ENCODE measurements around the gene TAS1R2. TPM values are rescaled to one million over a fixed set of nuclear protein-coding genes. Genes with fewer than 3 reads are reported as not detected.

The TAS1R2 gene
- total RNA-seq, 1 experiment from 2014 or later: not detected

GRCh38 chr1:18879791-18880309 is 20.4 kb upstream of the TAS1R2 start:
- Histone ChIP-seq H4K8ac (replicated peaks; ENCODE audit: insufficient read length, low read depth, low read length) (no peak overlapping the region), H3T11ph (ENCODE audit: low read length) (no peak overlapping the region), H4K91ac (ENCODE audit: insufficient read length, low read depth, low read length) (no peak overlapping the region), H3K14ac (ENCODE audit: insufficient read depth, low read length) (no peak overlapping the region), H3K79me2 (ENCODE audit: insufficient read depth, low read length) (no peaks in the 10 kb centered on the region), H3K27ac (ENCODE audit: insufficient read length, low read depth, low read length) (no peak overlapping the region), H2AFZ (ENCODE audit: low read length) (no peak overlapping the region), H3K56ac (ENCODE audit: insufficient read length, low read depth, low read length) (no peak overlapping the region), H3K23ac (ENCODE audit: insufficient read length, low read depth, low read length) (no peak overlapping the region), H3K27me3 (ENCODE audit: insufficient read depth, low read length) (no peaks in the 10 kb centered on the region), H3K9me3 (ENCODE audit: control insufficient read depth, low read depth, low read length) (no peaks in the 10 kb centered on the region), H2AK5ac (ENCODE audit: insufficient read length, low read length) (no peak overlapping the region), H4K5ac (ENCODE audit: insufficient read length, low read depth, low read length) (no peak overlapping the region), H3K23me2 (ENCODE audit: insufficient read length, low read depth, low read length, poor library complexity, severe bottlenecking) (no peaks in the 10 kb centered on the region), H2BK20ac (ENCODE audit: low read depth, low read length, poor library complexity, severe bottlenecking) (no peak overlapping the region), H2BK5ac (ENCODE audit: insufficient read length, low read length) (no peak overlapping the region), H3K4ac (ENCODE audit: low read depth, low read length) (no peak overlapping the region), H3K79me1 (ENCODE audit: insufficient read depth, low read depth, low read length, poor library complexity, severe bottlenecking) (no peaks in the 10 kb centered on the region), H2BK120ac (ENCODE audit: low read depth, low read length, poor library complexity, severe bottlenecking) (no peak overlapping the region), H2BK15ac (ENCODE audit: low read depth, low read length) (no peak overlapping the region), H3K18ac (ENCODE audit: insufficient read length, low read depth, low read length) (no peak overlapping the region), H4K20me1 (ENCODE audit: control insufficient read depth, insufficient read depth, insufficient read length) (no peaks in the 10 kb centered on the region), H3K4me1 (ENCODE audit: insufficient read depth, low read length) (no peaks in the 10 kb centered on the region), H3K4me2 (ENCODE audit: insufficient read depth, insufficient read length, low read length) (no peak overlapping the region), H2BK12ac (ENCODE audit: insufficient read length, low read depth, low read length) (no peak overlapping the region), H3K9ac (ENCODE audit: extremely low read depth, insufficient read length, low read length) (no peak overlapping the region)
- Mint-ChIP-seq H3K4me1 (peaks cover 0 to 11% of the 10 kb centered on the region in 2 experiments; a peak in 2 of 4 replicates), H3K36me3 (ENCODE audit: insufficient read depth in 1 of 3, low read depth in 3 of 3) (peaks cover 3 to 13% (median 9%) of the 10 kb centered on the region in 3 experiments; a peak in 4 of 7 replicates), H3K27me3 (ENCODE audit: low read depth) (no peaks in the 10 kb centered on the region), H3K27ac (no peak overlapping the region; a peak in 1 of 7 replicates), H3K4me3 (no peak overlapping the region), H3K9me3 (no peaks in the 10 kb centered on the region)
- no CpG with 5 or more reads among the region's 21 CpGs for WGBS (ENCODE audit: extremely low coverage, insufficient read length, low lambda C conversion rate)
- no peak for TF ChIP-seq CTCF (conservative IDR thresholded peaks at IDR 0.05)
- DNase-seq: no peak

Measured in H9 (cell line).